MM.1S (cell line): ENCODE data around the gene SLC6A16.

Experiments
- EZH2 ChIP-seq: fragments of 300-600 bp; sonication (generic); optimal IDR thresholded peaks from 2 replicates; pipeline ENCODE3; 2017; ENCODE audit warnings: low read depth, mild to moderate bottlenecking, antibody characterized with exemption, low read length, mixed read lengths
- EZH2phosphoT487 ChIP-seq: fragments of 300-600 bp; sonication (generic); IDR thresholded peaks from 2 replicates; pipeline ENCODE4 v1.6.1; 2018; ENCODE audit warnings: antibody characterized with exemption, low read length
- TF ChIP-seq, protein P1 (sequence below): fragments of 300-600 bp; sonication (generic); IDR thresholded peaks from 2 replicates; pipeline ENCODE4 v1.5.1; 2016; ENCODE audit warnings: antibody characterized with exemption, low read length, mixed read lengths

DNA sequence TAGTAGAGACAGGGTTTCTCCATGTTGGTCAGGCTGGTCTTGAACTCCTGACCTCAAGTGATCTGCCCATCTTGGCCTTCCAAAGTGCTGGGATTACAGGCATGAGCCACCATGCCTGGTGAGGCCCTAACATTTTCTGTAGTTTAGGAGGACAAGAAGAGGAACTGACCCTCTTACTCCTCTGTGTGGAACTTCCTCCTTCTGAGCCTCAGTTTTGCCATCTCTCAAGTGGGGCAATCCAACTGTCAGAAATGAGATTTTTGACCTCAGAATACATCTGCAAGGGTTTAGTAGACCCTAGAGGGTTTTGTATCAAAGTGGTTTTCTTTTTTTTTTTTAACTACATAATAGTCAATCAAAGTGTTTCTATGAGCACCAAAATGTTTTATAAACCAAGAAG lies 41.1 kb upstream of the SLC6A16 start:
- TF ChIP-seq, protein P1, sequence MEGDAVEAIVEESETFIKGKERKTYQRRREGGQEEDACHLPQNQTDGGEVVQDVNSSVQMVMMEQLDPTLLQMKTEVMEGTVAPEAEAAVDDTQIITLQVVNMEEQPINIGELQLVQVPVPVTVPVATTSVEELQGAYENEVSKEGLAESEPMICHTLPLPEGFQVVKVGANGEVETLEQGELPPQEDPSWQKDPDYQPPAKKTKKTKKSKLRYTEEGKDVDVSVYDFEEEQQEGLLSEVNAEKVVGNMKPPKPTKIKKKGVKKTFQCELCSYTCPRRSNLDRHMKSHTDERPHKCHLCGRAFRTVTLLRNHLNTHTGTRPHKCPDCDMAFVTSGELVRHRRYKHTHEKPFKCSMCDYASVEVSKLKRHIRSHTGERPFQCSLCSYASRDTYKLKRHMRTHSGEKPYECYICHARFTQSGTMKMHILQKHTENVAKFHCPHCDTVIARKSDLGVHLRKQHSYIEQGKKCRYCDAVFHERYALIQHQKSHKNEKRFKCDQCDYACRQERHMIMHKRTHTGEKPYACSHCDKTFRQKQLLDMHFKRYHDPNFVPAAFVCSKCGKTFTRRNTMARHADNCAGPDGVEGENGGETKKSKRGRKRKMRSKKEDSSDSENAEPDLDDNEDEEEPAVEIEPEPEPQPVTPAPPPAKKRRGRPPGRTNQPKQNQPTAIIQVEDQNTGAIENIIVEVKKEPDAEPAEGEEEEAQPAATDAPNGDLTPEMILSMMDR = no peak
- TF ChIP-seq EZH2 (no peak), EZH2phosphoT487 (no peak)
